Urothelium cell line (cell line): ENCODE results near the gene PRTN3.
"Not testable (repeated sequence)": the region's sequence is repeated elsewhere in the genome, so short reads cannot be mapped to it uniquely, and the experiment has no call there.

Experiments
- DNase-seq: peaks from one replicate; pipeline ENCODE4 v3.0.0; 2011; ENCODE audit warnings: low spot score, mixed read lengths
- FAIRE-seq: peaks from 2 replicates; lab custom pipeline; 2011; peaks lifted over from hg19 to GRCh38; lab: Jason Lieb, UNC

PRTN3 gene

GRCh38 chr19:843180-843835 is 2.5 kb downstream of the PRTN3 start:
- DNase-seq (peak; percentile 19), FAIRE-seq (no peak)

GRCh38 chr19:843836-844545 is 3.2 kb downstream of the PRTN3 start:
- DNase-seq (no peak), FAIRE-seq (no peak)

DNA sequence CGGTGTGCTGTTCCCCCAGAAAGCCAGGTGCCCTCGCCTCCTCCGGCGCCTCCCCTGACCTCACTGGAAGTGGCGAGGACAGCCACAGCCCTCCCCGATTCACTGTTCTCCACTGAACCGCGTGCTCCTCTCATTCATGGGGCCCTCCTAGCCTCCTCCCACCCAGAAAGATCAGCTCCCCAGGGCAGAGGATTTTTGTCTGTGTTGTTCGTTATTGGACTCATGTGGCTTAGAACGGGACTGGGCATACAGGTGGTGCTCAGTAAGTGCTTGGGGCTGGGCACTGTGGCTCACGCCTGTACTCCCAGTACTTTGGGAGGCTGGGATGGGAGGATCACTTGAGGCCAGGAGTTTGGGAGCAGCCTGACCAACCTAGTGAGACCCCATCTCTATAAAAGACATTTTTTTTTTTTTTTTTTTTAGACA is 3.8 kb downstream of the PRTN3 start:
- DNase-seq: no peak
- FAIRE-seq: no peak

- FAIRE-seq: no peak
These were observed 5.1 kb downstream of the PRTN3 start for GRCh38 chr19:845707-846521.

DNA sequence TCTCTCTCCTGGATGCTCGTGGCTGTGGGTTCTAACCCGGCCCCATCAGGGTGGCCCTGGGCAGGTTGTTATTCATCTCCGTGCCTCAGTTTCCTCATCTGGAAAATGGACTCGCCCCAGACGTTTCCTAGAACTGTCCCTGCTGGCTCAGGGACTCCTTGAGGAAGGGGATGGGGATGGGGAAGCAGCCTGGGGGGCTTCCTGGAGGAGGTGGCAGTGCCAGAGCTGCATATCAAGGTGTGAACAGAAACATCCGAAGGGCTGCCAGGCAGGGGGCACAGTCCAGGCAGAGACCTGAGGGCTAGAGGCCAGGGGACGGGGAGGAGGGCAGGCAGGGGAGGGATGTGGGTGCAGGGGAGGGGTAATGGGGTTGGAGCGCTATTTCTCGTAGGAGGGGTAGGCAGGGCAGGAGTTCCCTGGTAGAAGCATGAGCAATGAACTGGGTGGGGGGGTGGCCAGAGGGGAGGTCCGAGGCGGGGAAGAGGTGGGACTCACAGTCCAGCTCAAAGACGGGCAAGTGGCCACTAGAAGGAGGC is 7.7 kb downstream of the PRTN3 start:
- FAIRE-seq (no peak), DNase-seq (no peak)

More at GRCh38 chr19:845707-846521, 5.1 kb downstream of the PRTN3 start:
- DNase-seq: no peak

- not testable (repeated sequence) for DNase-seq, FAIRE-seq
These were observed 8.4 kb downstream of the PRTN3 start for GRCh38 chr19:849195-849594.

- FAIRE-seq: no peak
- peak; percentile 50 for DNase-seq
These were observed 9.6 kb downstream of the PRTN3 start for GRCh38 chr19:850221-850978.

- DNase-seq (no peak), FAIRE-seq (no peak)
These were observed 10.2 kb downstream of the PRTN3 start for GRCh38 chr19:850979-851335.

- DNase-seq (no peak), FAIRE-seq (no peak)
These were observed 11.6 kb downstream of the PRTN3 start, which contains the start of gene ELANE for GRCh38 chr19:852136-853013. TSS of gene ELANE (plus strand) at chr19:852303. CDS start at chr19:852329, 26 bp downstream.

- FAIRE-seq: no peak
- DNase-seq: no peak
These were observed 12.3 kb downstream of the PRTN3 start for GRCh38 chr19:853014-853585.

DNA sequence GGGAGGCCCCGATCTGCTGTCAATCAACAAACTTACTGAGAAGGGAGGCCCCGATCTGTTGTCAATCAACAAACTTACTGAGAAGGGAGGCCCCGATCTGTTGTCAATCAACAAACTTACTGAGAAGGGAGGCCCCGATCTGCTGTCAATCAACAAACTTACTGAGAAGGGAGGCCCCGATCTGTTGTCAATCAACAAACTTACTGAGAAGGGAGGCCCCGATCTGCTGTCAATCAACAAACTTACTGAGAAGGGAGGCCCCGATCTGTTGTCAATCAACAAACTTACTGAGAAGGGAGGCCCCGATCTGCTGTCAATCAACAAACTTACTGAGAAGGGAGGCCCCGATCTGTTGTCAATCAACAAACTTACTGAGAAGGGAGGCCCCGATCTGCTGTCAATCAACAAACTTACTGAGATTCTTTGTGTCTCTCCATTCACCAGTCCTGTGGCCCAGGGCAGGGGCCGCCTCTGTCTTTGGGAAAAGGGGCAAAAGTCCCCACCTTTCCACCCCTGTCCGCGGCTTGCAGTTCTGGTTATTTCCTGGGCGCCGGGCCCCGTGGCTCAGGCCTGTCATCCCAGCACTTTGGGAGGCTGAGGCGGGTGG is 12.9 kb downstream of the PRTN3 start:
- FAIRE-seq, DNase-seq: not testable (repeated sequence)

- DNase-seq (no peak), FAIRE-seq (no peak)
These were observed 13.8 kb downstream of the PRTN3 start for GRCh38 chr19:854549-854948.

DNA sequence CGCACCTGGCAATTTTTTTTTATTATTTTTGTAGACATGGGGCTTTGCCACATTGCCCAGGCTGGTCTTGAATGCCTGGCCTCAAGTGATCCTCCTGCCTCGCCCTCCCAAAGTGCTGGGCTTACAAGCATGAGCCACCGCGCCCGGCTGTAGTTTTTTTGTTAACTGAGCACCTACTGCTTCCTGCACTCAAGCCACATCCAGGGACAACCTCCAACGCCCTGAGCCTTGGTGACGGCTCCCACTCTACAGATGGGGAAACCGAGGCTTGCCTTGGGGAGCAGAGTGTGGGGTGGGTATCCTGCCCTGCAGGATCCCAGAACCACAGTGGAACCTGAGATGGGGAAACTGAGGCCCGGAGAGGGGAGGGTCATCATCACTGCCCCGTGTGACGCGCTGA is 14.3 kb downstream of the PRTN3 start:
- FAIRE-seq (no peak), DNase-seq (no peak)

DNA sequence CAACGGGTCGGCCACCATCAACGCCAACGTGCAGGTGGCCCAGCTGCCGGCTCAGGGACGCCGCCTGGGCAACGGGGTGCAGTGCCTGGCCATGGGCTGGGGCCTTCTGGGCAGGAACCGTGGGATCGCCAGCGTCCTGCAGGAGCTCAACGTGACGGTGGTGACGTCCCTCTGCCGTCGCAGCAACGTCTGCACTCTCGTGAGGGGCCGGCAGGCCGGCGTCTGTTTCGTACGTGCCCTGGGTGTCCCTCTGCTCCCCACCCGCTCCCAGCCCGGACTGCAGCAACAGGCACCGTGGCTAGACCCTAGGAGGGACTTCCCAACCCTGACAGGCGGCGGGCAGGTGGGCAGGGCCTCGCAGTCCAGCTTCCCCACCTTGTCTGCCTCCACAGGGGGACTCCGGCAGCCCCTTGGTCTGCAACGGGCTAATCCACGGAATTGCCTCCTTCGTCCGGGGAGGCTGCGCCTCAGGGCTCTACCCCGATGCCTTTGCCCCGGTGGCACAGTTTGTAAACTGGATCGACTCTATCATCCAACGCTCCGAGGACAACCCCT is 14.8 kb downstream of the PRTN3 start:
- FAIRE-seq: no peak
- no peak for DNase-seq

- FAIRE-seq: no peak
- no peak for DNase-seq
These were observed 17.5 kb downstream of the PRTN3 start for GRCh38 chr19:858284-858683.

GRCh38 chr19:858868-859843 is 18.4 kb downstream of the PRTN3 start, which contains the start of gene CFD:
TSS of gene CFD (plus strand) at chr19:859664. CDS start at chr19:859690, 26 bp downstream.
- no peak for FAIRE-seq
- DNase-seq: no peak

DNA sequence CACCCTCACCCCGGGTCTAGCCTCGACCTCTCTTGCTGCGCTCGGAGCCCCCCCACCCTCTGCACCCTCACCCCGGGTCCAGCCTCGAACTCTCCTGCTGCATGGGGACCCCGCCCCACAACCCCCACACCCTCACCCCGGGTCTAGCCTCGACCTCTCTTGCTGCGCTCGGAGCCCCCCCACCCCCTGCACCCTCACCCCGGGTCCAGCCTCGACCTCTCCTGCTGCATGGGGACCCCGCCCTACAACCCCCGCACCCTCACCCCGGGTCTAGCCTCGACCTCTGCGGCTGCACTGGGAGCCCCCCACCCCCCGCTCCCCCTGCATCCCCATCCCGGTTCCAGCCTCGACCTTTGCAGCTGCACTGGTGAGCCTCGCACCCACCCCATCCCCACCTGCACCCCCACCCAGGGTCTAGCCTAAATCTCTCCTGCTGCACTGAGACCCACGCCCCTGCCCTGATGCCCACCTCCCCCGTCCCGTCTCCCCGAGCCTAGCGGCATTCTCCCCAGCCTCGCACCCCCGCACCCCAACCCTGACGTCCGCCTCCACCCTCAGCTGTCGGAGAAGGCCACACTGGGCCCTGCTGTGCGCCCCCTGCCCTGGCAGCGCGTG is 20.4 kb downstream of the PRTN3 start:
- FAIRE-seq (no peak), DNase-seq (no peak)
